HEK293T (cell line): ENCODE data around the gene TMX4.

Experiments
- ARNT ChIP-seq: fragments of 450-650 bp; IDR thresholded peaks from 2 replicates; pipeline ENCODE4 v1.6.1; 2017; ENCODE audit warnings: mild to moderate bottlenecking
- L3MBTL2 ChIP-seq: fragments of 450-650 bp; conservative IDR thresholded peaks from 2 replicates; pipeline ENCODE4 v1.6.1; 2016; ENCODE audit warnings: mild to moderate bottlenecking
- SUZ12 ChIP-seq: fragments of 450-650 bp; IDR thresholded peaks from 2 replicates; pipeline ENCODE4 v1.6.1; 2016; ENCODE audit warnings: mild to moderate bottlenecking
- TARDBP ChIP-seq: fragments of 450-650 bp; IDR thresholded peaks from 2 replicates; pipeline ENCODE4 v1.6.1; 2016

DNA sequence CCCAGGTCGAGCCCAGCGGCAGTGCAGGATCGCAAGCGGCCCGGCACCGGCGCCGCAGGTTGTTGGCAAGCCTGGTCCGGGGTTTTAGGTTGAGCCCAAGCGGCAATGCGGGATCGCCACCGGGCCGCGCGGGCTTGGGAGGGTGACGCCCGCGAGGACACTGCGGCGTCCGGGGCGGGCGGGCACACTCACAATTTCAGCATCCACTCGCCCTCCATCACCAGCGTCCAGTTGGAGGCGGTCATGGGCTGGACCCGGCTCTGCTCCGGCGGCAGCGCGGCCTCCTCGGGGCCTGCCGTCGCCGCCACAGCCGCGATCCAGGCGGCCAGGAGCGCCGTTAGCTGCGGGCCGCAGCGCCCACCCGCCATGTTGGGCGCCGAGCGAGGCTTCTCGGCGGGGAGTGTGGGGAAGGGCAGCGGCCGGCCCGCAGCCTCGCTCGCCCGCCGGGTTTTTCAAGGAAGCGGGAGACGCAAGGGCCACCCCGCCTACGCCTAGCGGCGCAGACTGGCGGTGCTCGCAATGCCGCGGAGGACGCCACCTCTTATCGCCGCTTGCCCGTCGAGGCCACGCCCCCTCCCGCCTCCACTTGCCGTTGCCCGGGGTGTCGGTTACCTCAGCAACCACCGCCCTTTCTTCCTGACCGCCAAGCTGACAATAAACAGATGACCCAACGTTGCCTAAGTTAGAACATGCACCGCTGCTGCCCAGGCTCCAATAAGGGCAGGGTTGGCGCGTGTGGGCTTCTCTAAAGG, at the start of gene TMX4:
- no peak for TF ChIP-seq ARNT
- no peak for TF ChIP-seq SUZ12
- no peak for TF ChIP-seq TARDBP
- no peak; the same call in none of the 2 replicates for TF ChIP-seq L3MBTL2
